ENCODE measurements around the gene CYRIA. TPM values are rescaled to one million over a fixed set of nuclear protein-coding genes. Genes with fewer than 3 reads are reported as not detected.

Gene CYRIA
- polyA plus RNA-seq, 6 donors from 2014 or later: 14.7 to 24.5 (median 17.6) TPM

DNA sequence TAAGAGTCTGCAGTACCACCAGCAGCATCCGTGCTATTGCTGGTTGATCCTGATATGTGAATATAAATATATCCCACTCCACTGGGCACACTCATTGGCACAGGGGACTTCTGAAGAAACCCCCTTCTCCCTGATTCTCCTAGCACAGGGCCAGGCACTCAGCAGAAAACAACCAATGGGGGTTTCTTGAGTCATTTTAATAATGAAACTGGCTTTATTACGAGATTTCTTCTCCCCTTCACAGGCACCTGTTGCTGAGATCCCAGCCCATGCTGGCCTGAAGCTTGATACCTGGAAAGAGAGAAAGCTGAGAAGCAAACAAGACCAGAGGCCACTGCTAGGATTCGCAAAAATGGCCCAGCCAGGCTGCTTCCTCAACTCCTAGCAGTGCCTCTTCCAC, 17.9 kb upstream of the CYRIA start:
- H3K27ac Mint-ChIP-seq: no peak overlapping the region
- H3K4me1 Mint-ChIP-seq: peaks cover 14 to 22% (median 14%) of the 10 kb centered on the region in 3 donors
- no peak overlapping the region for H3K4me3 Mint-ChIP-seq
- no peak for ATAC-seq (ENCODE audit: low read depth in 2 of 2)
- no peaks in the 10 kb centered on the region for H3K27me3 Mint-ChIP-seq
- no peak for DNase-seq
- H3K9me3 Mint-ChIP-seq: peaks cover 0 to 7% (median 0%) of the 10 kb centered on the region in 7 donors
- H3K36me3 Mint-ChIP-seq: no peaks in the 10 kb centered on the region

DNA sequence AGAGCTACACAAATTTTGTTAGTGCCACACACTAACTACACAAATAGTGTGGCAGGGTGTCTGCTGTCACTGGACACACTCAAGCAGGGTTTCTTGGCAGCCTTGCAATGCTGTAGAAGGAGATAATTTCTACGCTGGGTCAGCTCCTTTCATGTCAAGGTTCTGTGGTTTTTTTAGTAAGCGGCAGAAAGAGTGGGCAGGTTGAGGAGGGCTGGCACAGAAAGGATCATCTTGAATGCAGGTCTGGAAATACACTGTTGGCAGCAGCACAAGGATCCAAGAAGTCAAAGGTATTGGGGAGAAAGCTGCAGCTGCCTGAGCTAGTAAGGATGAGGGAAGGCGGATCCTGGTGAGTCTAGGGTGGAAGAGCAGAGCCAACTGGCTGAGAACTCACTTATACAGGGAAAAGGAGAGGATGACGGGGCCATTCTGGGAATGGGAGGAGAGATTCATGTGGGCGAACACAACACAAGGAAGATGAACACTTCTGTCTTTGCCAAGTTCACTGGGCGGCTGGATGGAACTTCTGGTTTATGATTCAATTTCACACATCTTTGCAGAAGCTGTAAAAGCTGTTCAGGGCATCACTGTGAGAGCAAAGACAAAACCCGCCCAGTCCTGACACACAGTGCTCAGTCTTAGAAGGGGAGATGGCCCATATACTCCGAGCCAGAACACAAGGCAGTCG, 16.9 kb upstream of the CYRIA start:
- ATAC-seq (ENCODE audit: low read depth in 2 of 2): no peak
- no peaks in the 10 kb centered on the region for H3K36me3 Mint-ChIP-seq
- H3K27me3 Mint-ChIP-seq: no peaks in the 10 kb centered on the region
- peak overlapping the region in 1 of 6 donors; percentile 40 for H3K27ac Mint-ChIP-seq
- H3K9me3 Mint-ChIP-seq: peaks cover 0 to 16% (median 6%) of the 10 kb centered on the region in 7 donors
- no peak for DNase-seq
- H3K4me3 Mint-ChIP-seq: no peak overlapping the region
- H3K4me1 Mint-ChIP-seq: peaks cover 5 to 12% (median 6%) of the 10 kb centered on the region in 3 donors

DNA sequence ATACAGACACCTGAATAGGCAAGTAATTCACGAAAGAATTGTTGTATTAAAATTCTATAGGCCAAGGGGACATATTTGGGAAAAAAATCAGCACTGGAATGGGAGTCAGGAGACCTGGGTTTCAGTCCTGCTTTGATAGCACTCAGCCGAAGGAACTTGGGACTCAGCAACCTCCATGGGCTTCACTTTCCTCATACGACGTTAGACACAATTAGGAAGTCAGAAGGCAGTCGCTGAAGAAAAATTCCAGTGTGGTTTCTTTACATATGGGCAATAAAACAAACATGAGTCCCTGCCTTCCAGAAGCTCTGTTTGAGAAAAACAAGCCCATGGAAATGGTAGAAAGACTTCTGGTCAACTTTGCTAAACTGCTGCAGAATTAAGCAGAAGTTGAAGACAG, 15.1 kb upstream of the CYRIA start:
- Mint-ChIP-seq H3K27me3 (peaks cover 0 to 3% (median 0%) of the 10 kb centered on the region in 3 donors), H3K9me3 (peaks cover 0 to 16% (median 6%) of the 10 kb centered on the region in 7 donors), H3K27ac (no peak overlapping the region), H3K4me1 (peaks cover 3 to 5% (median 3%) of the 10 kb centered on the region in 3 donors), H3K36me3 (no peaks in the 10 kb centered on the region), H3K4me3 (no peak overlapping the region)
- DNase-seq (no peak), ATAC-seq (ENCODE audit: low read depth in 2 of 2) (no peak)

DNA sequence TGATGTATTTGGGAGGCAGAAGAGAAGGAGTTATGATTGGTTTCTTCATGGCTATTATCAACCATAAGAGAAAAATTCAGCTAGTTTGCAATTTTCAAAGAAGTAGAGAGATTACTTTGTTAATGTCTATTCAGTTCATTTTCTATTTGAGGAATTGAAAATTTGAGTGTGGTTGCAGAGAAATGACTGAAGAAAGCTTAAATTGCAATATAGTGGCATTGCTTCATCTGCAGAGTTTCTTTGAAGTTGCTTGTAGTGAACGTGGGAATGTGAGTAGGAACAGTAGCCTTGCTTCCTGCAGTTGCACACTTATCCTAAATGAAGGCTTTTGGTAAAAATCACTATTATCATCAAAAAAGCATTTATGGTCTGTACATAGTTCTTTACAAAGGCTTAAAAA, 14.7 kb upstream of the CYRIA start:
- no peak overlapping the region for H3K27ac Mint-ChIP-seq
- peaks cover 0 to 4% (median 0%) of the 10 kb centered on the region in 3 donors for H3K27me3 Mint-ChIP-seq
- DNase-seq (no peak), ATAC-seq (ENCODE audit: low read depth in 2 of 2) (no peak)
- peaks cover 0 to 16% (median 6%) of the 10 kb centered on the region in 7 donors for H3K9me3 Mint-ChIP-seq
- H3K4me1 Mint-ChIP-seq: peaks cover 0 to 5% (median 0%) of the 10 kb centered on the region in 3 donors
- no peak overlapping the region for H3K4me3 Mint-ChIP-seq
- no peaks in the 10 kb centered on the region for H3K36me3 Mint-ChIP-seq

DNA sequence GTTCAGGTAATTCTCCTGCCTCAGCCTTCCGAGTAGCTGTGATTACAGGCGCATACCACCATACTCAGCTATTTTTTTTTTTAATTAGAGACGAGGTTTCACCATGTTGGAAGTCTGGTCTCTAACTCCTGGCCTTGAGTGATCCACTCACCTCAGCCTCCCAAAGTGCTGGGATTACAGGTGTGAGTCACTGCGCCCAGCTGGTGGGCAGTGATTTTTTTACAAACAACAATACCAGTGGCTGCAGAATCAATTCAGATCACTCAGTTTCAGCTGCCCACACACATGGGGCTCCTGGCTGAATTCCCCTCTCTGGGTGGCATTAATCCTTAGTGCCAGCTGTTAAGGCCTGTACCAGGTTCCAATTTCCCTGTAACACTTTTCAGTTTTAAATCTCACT, 13.3 kb upstream of the CYRIA start:
- ATAC-seq (ENCODE audit: low read depth in 2 of 2) (no peak), DNase-seq (no peak)
- Mint-ChIP-seq H3K4me3 (no peak overlapping the region), H3K27me3 (peaks cover 0 to 4% (median 0%) of the 10 kb centered on the region in 3 donors), H3K36me3 (no peaks in the 10 kb centered on the region), H3K9me3 (peaks cover 0 to 16% (median 6%) of the 10 kb centered on the region in 7 donors), H3K4me1 (peaks cover 0 to 5% (median 0%) of the 10 kb centered on the region in 3 donors), H3K27ac (no peak overlapping the region)

DNA sequence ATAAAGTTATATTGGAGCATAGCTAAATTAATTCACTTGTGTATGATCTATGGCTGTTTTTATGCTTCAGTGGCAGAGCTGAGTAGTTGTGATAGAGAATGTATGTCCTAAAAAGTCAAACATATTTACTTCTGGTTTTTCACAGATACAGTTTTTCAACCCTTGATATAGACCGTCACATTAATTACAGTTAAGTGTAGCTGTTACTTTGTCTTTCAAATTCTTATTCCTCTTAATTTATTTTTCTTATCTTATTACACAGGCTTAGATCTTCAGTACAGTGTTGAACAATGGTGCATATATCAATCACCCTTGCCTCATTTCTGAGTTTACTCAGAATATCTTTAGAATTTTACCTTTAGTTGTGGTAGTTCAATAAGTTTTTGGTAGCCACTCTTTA, 12.2 kb upstream of the CYRIA start:
- H3K27ac Mint-ChIP-seq: no peak overlapping the region

DNA sequence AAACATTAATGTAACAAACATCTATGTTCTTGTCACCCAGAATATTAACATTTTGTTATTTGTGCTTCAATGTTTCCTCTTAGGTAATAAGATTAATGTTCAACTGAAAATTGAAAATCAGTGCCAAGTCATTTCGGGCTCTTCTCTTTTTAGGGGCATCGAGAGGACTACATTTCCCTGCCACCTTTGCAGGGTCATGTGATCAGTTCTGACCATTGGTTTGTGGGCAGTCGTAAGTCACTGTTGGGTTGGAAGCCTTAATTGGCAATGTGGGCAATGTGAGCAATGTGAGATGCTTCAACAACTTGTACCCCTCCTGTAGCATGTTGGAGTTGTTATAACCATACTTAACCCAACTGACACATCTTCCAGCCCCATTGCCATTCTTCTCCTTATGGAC, 10.1 kb upstream of the CYRIA start:
- Mint-ChIP-seq H3K27ac (no peak overlapping the region), H3K4me3 (no peak overlapping the region)
- ATAC-seq (ENCODE audit: low read depth in 2 of 2): no peak

More for the DNA sequence above, 12.2 kb upstream of the CYRIA start:
- H3K36me3 Mint-ChIP-seq: no peaks in the 10 kb centered on the region
- H3K4me1 Mint-ChIP-seq: peaks cover 0 to 5% (median 0%) of the 10 kb centered on the region in 3 donors
- H3K4me3 Mint-ChIP-seq: no peak overlapping the region
- no peak for DNase-seq
- H3K27me3 Mint-ChIP-seq: peaks cover 0 to 4% (median 0%) of the 10 kb centered on the region in 3 donors
- ATAC-seq (ENCODE audit: low read depth in 2 of 2): no peak
- peaks cover 0 to 16% (median 6%) of the 10 kb centered on the region in 7 donors for H3K9me3 Mint-ChIP-seq

DNA sequence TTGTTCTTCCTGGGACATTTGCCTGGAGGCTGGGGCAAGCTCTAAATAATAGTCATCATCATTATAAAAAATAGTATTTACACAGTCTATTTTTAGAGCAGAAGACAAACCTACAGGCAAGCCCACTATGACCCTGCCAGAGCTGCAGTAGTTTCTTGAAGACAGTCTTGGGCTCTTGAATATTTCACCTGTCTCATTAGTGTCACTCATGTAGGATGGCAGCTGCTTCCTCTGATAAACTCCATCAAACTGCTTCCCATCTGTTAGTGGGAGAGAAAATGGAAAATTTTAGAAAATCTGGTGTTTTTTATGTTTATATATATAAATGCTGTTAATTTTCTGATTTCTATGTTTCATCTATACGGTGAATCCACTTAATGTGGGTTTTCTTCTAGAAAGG, 8.5 kb upstream of the CYRIA start:
- ATAC-seq (ENCODE audit: low read depth in 2 of 2) (no peak), DNase-seq (no peak)
- H3K36me3 Mint-ChIP-seq: no peaks in the 10 kb centered on the region
- peaks cover 0 to 15% (median 6%) of the 10 kb centered on the region in 7 donors for H3K9me3 Mint-ChIP-seq
- H3K27ac Mint-ChIP-seq: no peak overlapping the region
- H3K27me3 Mint-ChIP-seq: peaks cover 0 to 4% (median 0%) of the 10 kb centered on the region in 3 donors
- H3K4me3 Mint-ChIP-seq: no peak overlapping the region
- H3K4me1 Mint-ChIP-seq: peaks cover 0 to 10% (median 0%) of the 10 kb centered on the region in 3 donors

More for the DNA sequence above, 10.1 kb upstream of the CYRIA start:
- peaks cover 0 to 4% (median 0%) of the 10 kb centered on the region in 3 donors for H3K27me3 Mint-ChIP-seq
- H3K4me1 Mint-ChIP-seq: peaks cover 0 to 10% (median 5%) of the 10 kb centered on the region in 3 donors
- no peak for DNase-seq
- no peaks in the 10 kb centered on the region for H3K36me3 Mint-ChIP-seq
- H3K9me3 Mint-ChIP-seq: peaks cover 0 to 16% (median 6%) of the 10 kb centered on the region in 7 donors

DNA sequence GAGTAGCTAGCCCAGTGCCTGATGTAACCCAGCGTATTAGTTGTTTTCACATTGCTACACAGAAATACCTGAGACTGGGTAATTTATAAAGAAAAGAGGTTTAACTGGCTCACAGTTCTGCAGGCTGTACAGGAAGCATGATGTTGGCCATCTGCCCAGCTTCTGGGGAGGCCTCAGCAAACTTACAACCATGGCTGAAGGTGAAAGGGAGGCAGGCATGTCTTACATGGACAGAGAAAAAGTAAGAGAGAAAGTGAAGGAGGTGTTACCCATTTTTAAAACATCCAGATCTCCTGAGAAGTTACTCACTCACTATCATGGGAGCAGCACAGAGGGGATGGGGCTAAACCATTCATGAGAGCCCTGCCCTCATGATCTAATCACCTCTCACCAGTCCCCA, 6.1 kb upstream of the CYRIA start:
- H3K36me3 Mint-ChIP-seq: no peaks in the 10 kb centered on the region
- H3K4me3 Mint-ChIP-seq: no peak overlapping the region
- H3K27ac Mint-ChIP-seq: no peak overlapping the region
- H3K9me3 Mint-ChIP-seq: no peaks in the 10 kb centered on the region
- ATAC-seq (ENCODE audit: low read depth in 2 of 2): no peak
- peaks cover 0 to 4% (median 0%) of the 10 kb centered on the region in 3 donors for H3K27me3 Mint-ChIP-seq
- peaks cover 0 to 15% (median 4%) of the 10 kb centered on the region in 3 donors for H3K4me1 Mint-ChIP-seq
- no peak for DNase-seq

DNA sequence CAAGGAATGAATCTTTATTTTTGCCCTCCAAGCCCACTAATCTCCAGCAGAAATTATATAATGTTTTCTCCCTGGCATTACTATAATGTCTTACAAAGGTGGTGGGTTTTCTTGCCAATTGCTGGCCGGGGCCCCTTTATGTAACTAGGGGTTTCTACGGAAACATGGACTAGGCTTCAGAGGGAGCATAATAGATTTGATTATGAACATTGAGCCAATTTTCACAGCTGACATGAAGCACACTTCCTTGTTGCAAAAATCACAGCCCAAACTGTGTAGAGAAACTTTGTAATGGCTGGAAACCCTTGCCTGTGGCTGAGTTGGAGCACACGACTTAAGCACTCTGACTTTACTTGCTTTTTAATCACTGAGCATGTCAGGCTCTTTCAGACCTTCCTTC, 3.8 kb upstream of the CYRIA start:
- Mint-ChIP-seq H3K9me3 (no peaks in the 10 kb centered on the region), H3K4me1 (peaks cover 17 to 34% (median 21%) of the 10 kb centered on the region in 3 donors), H3K36me3 (no peaks in the 10 kb centered on the region), H3K27me3 (no peaks in the 10 kb centered on the region), H3K27ac (peak overlapping the region in 1 of 6 donors; percentile 27), H3K4me3 (peak overlapping the region in 1 of 8 donors; percentile 61)
- no peak for DNase-seq
- ATAC-seq (ENCODE audit: low read depth in 2 of 2): no peak

DNA sequence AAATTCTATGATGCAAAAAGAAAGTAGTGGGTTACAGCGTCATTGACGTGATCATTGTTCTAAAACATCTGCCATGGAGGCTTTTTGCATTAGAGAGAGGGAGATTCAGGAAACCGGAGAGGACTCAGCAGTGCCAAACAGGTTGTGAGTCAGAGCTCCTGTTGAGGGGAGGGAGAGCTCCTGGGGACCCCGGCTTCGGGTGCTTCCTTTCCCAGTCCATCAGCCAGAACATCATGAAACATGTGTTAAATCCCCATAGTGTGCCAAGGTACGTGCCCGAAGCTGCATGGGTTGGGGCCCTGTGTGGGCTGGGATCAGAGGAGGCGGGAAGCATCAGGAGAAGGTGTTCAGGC, 791 bp upstream of the CYRIA start:
- peak overlapping the region; percentile 96 to 98 (median 97) for H3K27ac Mint-ChIP-seq
- no peaks in the 10 kb centered on the region for H3K9me3 Mint-ChIP-seq
- peak overlapping the region; percentile 92 to 99 (median 94) for H3K4me3 Mint-ChIP-seq
- peaks cover 44 to 51% (median 48%) of the 10 kb centered on the region in 3 donors for H3K4me1 Mint-ChIP-seq
- H3K27me3 Mint-ChIP-seq: no peaks in the 10 kb centered on the region
- H3K36me3 Mint-ChIP-seq: no peaks in the 10 kb centered on the region
- no peak for DNase-seq
- peak; percentile 19 to 29 for ATAC-seq (ENCODE audit: low read depth in 2 of 2)

DNA sequence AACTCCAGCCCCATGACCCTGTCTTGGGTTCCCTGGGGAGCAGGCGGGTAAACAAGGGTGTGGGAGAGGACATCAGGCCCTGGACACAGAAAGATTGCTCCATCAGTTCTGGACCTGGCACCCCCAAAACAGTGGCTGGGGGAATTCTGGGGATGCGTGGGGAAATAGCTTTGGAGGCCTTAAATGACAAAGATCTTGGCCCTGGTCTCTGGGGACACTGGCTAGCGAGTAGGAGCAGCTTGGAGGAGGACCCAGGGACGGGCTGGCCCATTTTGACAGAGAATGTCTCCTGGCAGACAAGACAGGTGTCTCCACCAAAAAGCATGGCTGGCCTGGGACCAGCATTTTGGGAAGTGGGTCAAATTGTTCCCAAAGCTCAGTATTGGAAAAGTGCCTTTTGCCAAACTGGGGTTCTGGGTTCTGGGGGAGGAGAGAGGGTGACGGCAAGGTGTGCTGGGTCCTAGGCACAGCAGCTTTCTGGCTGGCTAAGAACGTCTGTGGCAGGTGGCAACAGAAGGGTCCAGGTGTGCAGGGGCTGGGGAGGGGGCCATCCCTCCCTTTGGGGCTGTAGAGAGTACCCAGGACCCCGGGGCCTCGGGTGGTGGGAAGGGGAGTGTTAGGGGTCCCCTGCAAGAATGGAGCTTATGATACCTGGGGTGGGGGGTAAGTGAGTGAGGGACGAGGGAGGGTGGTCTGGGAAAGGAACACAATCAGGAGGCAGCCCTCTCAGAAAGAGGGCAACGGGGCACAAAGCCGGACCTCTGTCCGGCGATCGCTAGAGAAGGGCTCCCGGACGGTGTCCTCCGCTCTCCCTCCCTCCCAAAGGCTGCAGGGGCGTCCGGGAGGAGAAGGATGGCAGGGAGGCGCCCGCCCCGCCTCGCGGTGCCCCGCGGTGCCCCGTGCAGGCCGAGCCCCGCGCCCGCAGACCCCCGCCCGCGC, 556 bp downstream of the CYRIA start:
- H3K27me3 Mint-ChIP-seq: no peaks in the 10 kb centered on the region
- peaks cover 57 to 64% (median 58%) of the 10 kb centered on the region in 3 donors for H3K4me1 Mint-ChIP-seq
- no peaks in the 10 kb centered on the region for H3K9me3 Mint-ChIP-seq
- DNase-seq: no peak
- peak overlapping the region; percentile 88 to 98 (median 95) for H3K4me3 Mint-ChIP-seq
- H3K36me3 Mint-ChIP-seq: no peaks in the 10 kb centered on the region
- H3K27ac Mint-ChIP-seq: peak overlapping the region; percentile 91 to 98 (median 96)
- peak; percentile 2 for ATAC-seq (ENCODE audit: low read depth in 2 of 2)

DNA sequence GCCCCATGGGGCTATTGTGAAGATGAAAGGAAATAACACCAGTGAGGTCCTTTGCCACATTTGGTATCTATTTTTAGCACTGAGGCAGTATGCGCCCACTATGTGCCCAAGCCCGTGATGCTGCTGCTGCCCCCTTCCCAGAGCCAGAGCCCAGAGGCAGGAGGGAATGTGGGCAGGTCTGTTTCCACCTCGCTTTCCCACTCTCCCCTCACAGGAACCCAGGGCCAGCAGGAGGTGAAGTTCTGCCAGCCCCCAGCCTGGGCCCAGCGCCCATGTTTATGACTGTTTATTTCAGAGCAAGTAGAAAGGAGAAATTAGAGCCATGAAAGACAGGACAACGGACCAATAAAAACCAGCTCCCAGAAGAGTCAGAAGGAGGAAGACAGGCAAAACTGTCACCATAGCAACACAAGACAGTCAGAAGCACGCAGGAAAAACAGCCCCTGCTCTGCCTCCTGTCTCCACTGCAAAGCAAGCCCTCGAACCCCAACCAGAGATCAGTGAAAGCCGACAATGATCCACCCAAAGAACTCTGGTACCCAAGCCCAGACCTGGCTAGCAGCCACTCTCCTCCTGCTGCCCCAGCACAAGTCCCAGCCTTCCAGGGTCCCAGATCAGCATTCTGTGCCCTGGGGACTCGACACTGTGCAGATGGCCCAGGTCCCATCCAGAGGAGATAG, 1.4 kb downstream of the CYRIA start:
- Mint-ChIP-seq H3K27me3 (no peaks in the 10 kb centered on the region), H3K4me3 (peak overlapping the region; percentile 88 to 98 (median 95)), H3K27ac (peak overlapping the region; percentile 91 to 98 (median 96)), H3K4me1 (peaks cover 64 to 73% (median 66%) of the 10 kb centered on the region in 3 donors), H3K9me3 (no peaks in the 10 kb centered on the region), H3K36me3 (no peaks in the 10 kb centered on the region)
- ATAC-seq (ENCODE audit: low read depth in 2 of 2): peak; percentile 58 to 62
- peak; percentile 67 for DNase-seq
